ENCODE results near the gene AJAP1.
A peak's percentile ranks its signal among the peaks of the same experiment; 100 is the strongest.

The AJAP1 gene

GRCh38 chr1:4711416-4712275 is 57.2 kb downstream of the AJAP1 start:
- DNase-seq = peak in 26 of 42 donors; percentile 38 to 75 (median 60)

DNA sequence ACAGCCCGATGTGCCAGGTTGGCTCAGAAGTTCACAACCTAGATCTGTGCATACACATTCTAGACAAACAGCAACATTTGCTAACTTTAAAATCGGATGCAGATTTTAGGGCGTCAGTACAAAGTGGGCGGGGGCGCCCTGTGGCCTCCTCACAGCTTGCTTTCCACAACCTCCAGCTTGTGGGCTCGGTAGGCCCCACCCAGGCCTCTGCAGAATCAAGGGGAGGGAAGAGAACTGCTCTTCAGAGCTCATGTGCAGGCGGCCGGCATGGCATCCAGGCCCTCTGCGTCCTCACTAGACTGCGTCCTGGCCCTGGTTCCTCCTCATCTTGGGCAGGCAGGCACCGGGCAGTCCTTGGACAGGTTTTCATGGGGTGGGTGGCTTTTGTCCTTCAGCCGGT is 59.3 kb downstream of the AJAP1 start:
- intact Hi-C loops (cut with DNase I) = no loop called here
- DNase-seq = peak in 33 of 42 donors; percentile 24 to 88 (median 63)

More at GRCh38 chr1:4711416-4712275, 57.2 kb downstream of the AJAP1 start:
- intact Hi-C loops (cut with DNase I) = no loop called here

- no peak for DNase-seq
- intact Hi-C loops (cut with DNase I) = no loop called here
Measured at GRCh38 chr1:4716406-4716805, 62.0 kb downstream of the AJAP1 start.

GRCh38 chr1:4718071-4718470 is 63.7 kb downstream of the AJAP1 start:
- intact Hi-C loops (cut with DNase I) = no loop called here

GRCh38 chr1:4723106-4723505 is 68.7 kb downstream of the AJAP1 start:
- DNase-seq = no peak
- intact Hi-C loops (cut with DNase I) = no loop called here

More at GRCh38 chr1:4718071-4718470, 63.7 kb downstream of the AJAP1 start:
- no peak for DNase-seq

DNA sequence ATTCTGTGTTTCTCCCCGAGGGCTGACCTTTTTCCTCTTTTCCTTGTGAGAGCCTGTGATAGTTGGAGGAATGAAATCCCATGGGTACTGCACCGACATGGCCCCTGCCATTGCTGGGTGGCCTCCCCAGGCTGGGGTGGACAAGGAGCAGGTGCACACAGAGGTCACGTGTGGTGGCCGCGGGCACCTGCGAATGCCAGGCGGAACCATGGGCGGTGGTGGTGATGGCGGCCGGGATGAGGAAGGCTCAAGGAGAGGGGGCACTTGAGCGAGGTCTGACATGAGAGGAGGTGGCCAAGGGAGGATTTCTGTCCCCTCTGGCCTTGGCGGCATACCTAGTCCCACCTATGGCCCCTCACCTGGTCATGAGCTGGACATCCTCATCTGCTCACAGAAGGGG is 69.6 kb downstream of the AJAP1 start:
- no peak for DNase-seq
- intact Hi-C loops (cut with DNase I) = no loop called here

DNA sequence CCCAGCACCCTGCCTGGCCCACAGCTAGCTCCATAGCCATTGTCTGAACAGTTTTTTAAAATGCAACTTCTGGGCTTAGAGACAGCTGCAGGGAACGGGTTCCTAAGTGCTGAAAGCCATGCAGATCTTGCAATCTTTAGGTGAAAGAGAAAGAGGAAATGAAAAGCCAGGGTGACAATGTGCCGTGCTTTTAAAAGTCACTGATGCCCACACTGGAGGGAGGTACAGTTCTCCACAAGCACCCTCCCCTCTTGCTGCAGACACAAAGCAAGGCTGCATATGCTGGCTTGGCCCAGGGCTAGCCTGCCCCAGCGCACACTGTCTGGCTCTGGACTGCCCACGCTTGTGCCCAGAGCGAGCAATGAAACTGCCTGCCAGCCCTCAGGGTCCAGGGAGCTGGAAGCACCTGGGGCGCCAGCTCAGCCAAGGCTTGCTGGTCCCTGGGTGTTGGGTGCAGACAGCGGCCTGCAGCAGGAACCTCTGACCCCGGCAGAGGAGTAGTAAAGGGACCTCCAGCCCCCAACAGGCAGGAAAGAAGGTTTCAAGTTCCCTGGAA is 70.4 kb downstream of the AJAP1 start:
- intact Hi-C loops (cut with DNase I) = no loop called here
- DNase-seq = no peak

GRCh38 chr1:4725416-4725815 is 71.0 kb downstream of the AJAP1 start:
- DNase-seq = no peak
- intact Hi-C loops (cut with DNase I) = no loop called here

GRCh38 chr1:4726620-4727341 is 72.4 kb downstream of the AJAP1 start:
- DNase-seq = peak in 40 of 42 donors; percentile 42 to 91 (median 72)
- intact Hi-C loops (cut with DNase I) = no loop called here

- intact Hi-C loops (cut with DNase I) = no loop called here
- no peak for DNase-seq
Measured at GRCh38 chr1:4728319-4729089, 74.1 kb downstream of the AJAP1 start.

GRCh38 chr1:4729090-4729471 is 74.7 kb downstream of the AJAP1 start:
- intact Hi-C loops (cut with DNase I) = no loop called here
- DNase-seq = no peak

GRCh38 chr1:4730078-4730477 is 75.7 kb downstream of the AJAP1 start:
- peak in 1 of 42 donors; percentile 60 for DNase-seq
- intact Hi-C loops (cut with DNase I) = no loop called here

DNA sequence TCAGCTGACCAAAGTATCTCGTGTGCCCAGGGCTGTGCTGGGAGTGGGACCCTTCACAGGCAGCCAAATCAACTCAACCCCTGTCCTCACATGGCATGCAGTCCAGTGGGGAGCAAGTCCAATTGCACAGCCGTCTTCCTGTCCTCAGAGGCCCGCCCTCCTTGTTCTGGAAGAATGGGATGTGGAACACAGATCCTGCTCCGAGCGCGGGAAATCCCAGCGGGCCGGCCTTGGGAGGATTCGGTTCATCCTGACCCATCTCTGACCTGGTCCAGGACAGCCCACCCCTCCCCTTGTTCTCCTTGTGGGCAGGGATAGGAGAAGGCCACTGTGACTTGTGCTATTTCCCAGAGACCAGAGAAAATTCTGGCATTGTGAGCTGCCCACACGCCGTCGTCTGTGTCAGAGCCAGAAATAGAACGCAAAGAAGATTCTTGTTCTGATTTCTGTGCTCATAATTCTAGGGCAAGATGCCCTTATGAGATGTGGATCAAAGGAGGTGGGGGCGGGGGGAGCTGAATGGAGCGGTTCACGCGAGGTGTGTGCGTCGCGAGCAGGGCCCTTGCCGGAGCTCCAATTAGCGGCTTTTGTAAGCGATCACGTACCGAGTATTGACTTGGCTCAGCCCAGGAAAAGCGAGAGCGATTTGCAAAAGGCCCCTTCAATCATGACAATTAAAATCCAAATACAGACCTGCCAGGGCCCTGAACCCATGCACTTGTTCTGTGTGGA is 79.2 kb downstream of the AJAP1 start:
- intact Hi-C loops (cut with DNase I) = no loop called here
- DNase-seq = peak in 23 of 42 donors; percentile 33 to 74 (median 52)

DNA sequence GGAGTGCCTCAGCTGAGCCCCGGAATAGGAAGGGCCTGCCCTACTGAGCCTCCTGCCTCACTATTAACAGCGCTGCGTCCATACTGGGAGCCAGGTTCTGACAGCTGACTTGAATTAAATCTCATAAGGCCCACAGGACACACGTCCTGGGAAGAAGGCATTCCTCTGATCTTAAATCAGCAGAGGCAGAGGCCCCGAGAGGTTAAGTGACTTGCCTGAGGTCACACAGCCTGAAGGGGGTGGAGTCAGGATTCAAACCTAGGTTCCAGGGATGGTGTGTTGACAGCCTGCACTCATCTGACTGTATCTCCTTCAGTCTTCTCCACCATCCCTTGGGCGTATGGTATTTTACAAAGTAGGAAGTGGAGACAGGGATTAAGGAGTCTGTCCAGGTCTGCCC is 79.8 kb downstream of the AJAP1 start:
- no peak for DNase-seq
- intact Hi-C loops (cut with DNase I) = no loop called here

- no peak for DNase-seq
- intact Hi-C loops (cut with DNase I) = no loop called here
Measured at GRCh38 chr1:4734791-4735190, 80.4 kb downstream of the AJAP1 start.

GRCh38 chr1:4736254-4736653 is 81.8 kb downstream of the AJAP1 start:
- no peak for DNase-seq

GRCh38 chr1:4741876-4742423 is 87.5 kb downstream of the AJAP1 start:
- intact Hi-C loops (cut with DNase I) = no loop called here
- peak in 16 of 42 donors; percentile 22 to 78 (median 44) for DNase-seq

More at GRCh38 chr1:4736254-4736653, 81.8 kb downstream of the AJAP1 start:
- intact Hi-C loops (cut with DNase I) = no loop called here

All from head of caudate nucleus (tissue), 42 donors.